Activated T-helper 1 cell treated with anti-CD3 and anti-CD28 coated beads, Interleukin-2, amount 50 U/mL, for 16 hours (primary cell): ENCODE measurements around the gene BICD2.

Experiments
- DNase-seq, 2 donors: peaks; one replicate each; pipeline ENCODE4 v3.0.0-alpha.2; 2020; ENCODE audit warnings: low read depth in 1 of 2, low spot score in 1 of 2

Gene BICD2

GRCh38 chr9:92669890-92670708, 94.5 kb downstream of the BICD2 start, which contains the start of gene IPPK:
Gene IPPK, minus strand, starts transcription at chr9:92670131. Its CDS starts 143 bp downstream, at chr9:92669988.
- DNase-seq = peak; percentile 89 to 97

- no peak for DNase-seq
Measured at GRCh38 chr9:92669527-92669889, 95.1 kb downstream of the BICD2 start.

GRCh38 chr9:92668746-92669526, 95.7 kb downstream of the BICD2 start:
- DNase-seq = no peak

GRCh38 chr9:92666912-92667532, 97.6 kb downstream of the BICD2 start:
- DNase-seq = no peak

- DNase-seq = no peak
Measured at GRCh38 chr9:92666236-92666635, 98.4 kb downstream of the BICD2 start.

- no peak for DNase-seq
Measured at GRCh38 chr9:92665836-92666235, 98.8 kb downstream of the BICD2 start.

- no peak for DNase-seq
Measured at GRCh38 chr9:92664394-92665152, 100.1 kb downstream of the BICD2 start.

- DNase-seq = no peak
Measured at GRCh38 chr9:92663951-92664350, 100.7 kb downstream of the BICD2 start.

- no peak for DNase-seq
Measured at GRCh38 chr9:92663126-92663525, 101.5 kb downstream of the BICD2 start.

GRCh38 chr9:92661743-92662142, 102.9 kb downstream of the BICD2 start:
- DNase-seq = no peak
